CD4-positive, alpha-beta T cell treated with Interleukin-15 for 1 hour (primary cell): ENCODE results near the gene MRPS10.

Source experiments
- DNase-seq: peaks from one replicate; pipeline ENCODE4 v3.0.0-alpha.2; 2020

The MRPS10 gene

GRCh38 chr6:42217519-42218367 is at the start of gene MRPS10:
TSS of gene MRPS10 (minus strand) at chr6:42217861. CDS start at chr6:42217849, 12 bp downstream.
- peak; percentile 92 for DNase-seq

- DNase-seq: no peak
These were observed 48.9 kb upstream of the MRPS10 start for GRCh38 chr6:42266538-42266937.

GRCh38 chr6:42264852-42265390 is 47.3 kb upstream of the MRPS10 start:
- no peak for DNase-seq

GRCh38 chr6:42264162-42264851 is 46.6 kb upstream of the MRPS10 start:
- DNase-seq: no peak

- no peak for DNase-seq
These were observed 45.6 kb upstream of the MRPS10 start for GRCh38 chr6:42263165-42263728.

- no peak for DNase-seq
These were observed 43.3 kb upstream of the MRPS10 start for GRCh38 chr6:42260972-42261371.

GRCh38 chr6:42260396-42260888 is 42.8 kb upstream of the MRPS10 start:
- DNase-seq: no peak

- DNase-seq: no peak
These were observed 42.3 kb upstream of the MRPS10 start for GRCh38 chr6:42259841-42260395.

GRCh38 chr6:42259286-42259685 is 41.6 kb upstream of the MRPS10 start:
- no peak for DNase-seq

GRCh38 chr6:42257614-42258013 is 40.0 kb upstream of the MRPS10 start:
- DNase-seq: no peak

- DNase-seq: no peak
These were observed 39.4 kb upstream of the MRPS10 start for GRCh38 chr6:42257063-42257462.

GRCh38 chr6:42255050-42255449 is 37.4 kb upstream of the MRPS10 start:
- no peak for DNase-seq

GRCh38 chr6:42254505-42254904 is 36.8 kb upstream of the MRPS10 start:
- no peak for DNase-seq

GRCh38 chr6:42251911-42252637 is 34.4 kb upstream of the MRPS10 start:
- DNase-seq: no peak

GRCh38 chr6:42251500-42251899 is 33.8 kb upstream of the MRPS10 start:
- no peak for DNase-seq

- DNase-seq: no peak
These were observed 32.7 kb upstream of the MRPS10 start for GRCh38 chr6:42250274-42250931.

- no peak for DNase-seq
These were observed 31.6 kb upstream of the MRPS10 start for GRCh38 chr6:42249279-42249678.

- no peak for DNase-seq
These were observed 25.4 kb upstream of the MRPS10 start for GRCh38 chr6:42243046-42243445.

GRCh38 chr6:42241915-42242314 is 24.3 kb upstream of the MRPS10 start:
- DNase-seq: no peak

- DNase-seq: no peak
These were observed 22.2 kb upstream of the MRPS10 start for GRCh38 chr6:42239736-42240375.

GRCh38 chr6:42239333-42239732 is 21.7 kb upstream of the MRPS10 start:
- DNase-seq: no peak
